Brain microvascular endothelial cell (primary cell): ENCODE results near the gene SLC27A5.
A peak's percentile ranks its signal among the peaks of the same experiment; 100 is the strongest.
"Not testable (repeated sequence)": the region's sequence is repeated elsewhere in the genome, so short reads cannot be mapped to it uniquely, and the experiment has no call there.

Experiments
- DNase-seq: peaks from one replicate; pipeline ENCODE4 v3.0.0-alpha.2; 2020
- H3K27ac ChIP-seq: fragments of 250-450 bp; sonication (Bioruptor Pico); 2 replicates; pipeline ENCODE4 v1.5.1; 2020; ENCODE audit warnings: mild to moderate bottlenecking, moderate library complexity
- H3K27me3 ChIP-seq: fragments of 250-450 bp; sonication (Bioruptor Pico); replicated peaks from 2 replicates; pipeline ENCODE4 v1.5.1; 2020; ENCODE audit warnings: mild to moderate bottlenecking
- H3K36me3 ChIP-seq: fragments of 250-450 bp; sonication (Bioruptor Pico); replicated peaks from 2 replicates; pipeline ENCODE4 v1.5.1; 2020; ENCODE audit warnings: mild to moderate bottlenecking
- H3K4me3 ChIP-seq: 2 replicates; pipeline ENCODE4 v1.5.1; 2011; ENCODE audit warnings: low read depth, mild to moderate bottlenecking, control low read depth, low read length, moderate library complexity
- in situ Hi-C: cut with HindIII; loops from 2 replicates; pipeline ENCODE4 v1.10.0; 2017; ENCODE audit warnings: low sequenced_read_pairs, low pct_ligation_motif_present
- TF ChIP-seq, protein P1 (sequence below): IDR thresholded peaks from 2 replicates; pipeline ENCODE4 v1.5.1; 2011; ENCODE audit warnings: low read depth, mild to moderate bottlenecking, moderate library complexity, low read length, control low read depth, inconsistent platforms; ENCODE audit errors: missing control alignments

SLC27A5 gene

DNA sequence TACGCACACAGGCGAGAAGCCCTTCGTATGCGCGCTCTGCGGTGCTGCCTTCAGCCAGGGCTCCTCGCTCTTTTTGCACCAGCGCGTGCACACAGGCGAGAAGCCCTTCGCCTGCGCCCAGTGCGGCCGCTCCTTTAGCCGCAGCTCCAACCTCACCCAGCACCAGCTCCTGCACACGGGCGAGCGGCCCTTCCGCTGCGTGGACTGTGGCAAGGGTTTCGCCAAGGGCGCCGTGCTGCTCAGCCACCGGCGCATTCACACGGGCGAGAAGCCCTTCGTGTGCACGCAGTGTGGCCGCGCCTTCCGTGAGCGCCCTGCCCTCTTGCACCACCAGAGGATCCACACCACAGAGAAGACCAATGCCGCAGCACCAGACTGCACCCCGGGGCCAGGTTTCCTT is 55.7 kb downstream of the SLC27A5 start:
- in situ Hi-C loops: no loop called here

DNA sequence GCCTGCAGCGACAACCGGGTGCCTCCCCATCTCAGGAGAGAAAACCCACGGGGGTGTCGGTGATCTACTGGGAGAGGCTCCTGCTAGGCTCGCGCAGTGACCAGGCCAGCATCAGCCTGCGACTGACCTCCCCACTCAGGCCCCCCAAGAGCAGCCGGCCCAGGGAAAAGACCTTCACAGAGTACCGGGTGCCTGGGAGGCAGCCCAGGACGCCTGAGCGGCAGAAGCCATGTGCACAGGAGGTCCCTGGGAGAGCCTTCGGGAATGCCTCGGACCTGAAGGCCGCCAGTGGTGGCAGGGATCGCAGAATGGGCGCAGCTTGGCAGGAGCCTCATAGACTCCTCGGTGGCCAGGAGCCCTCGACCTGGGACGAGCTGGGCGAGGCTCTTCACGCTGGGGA is 56.5 kb downstream of the SLC27A5 start:
- H3K4me3 ChIP-seq: no peak overlapping the region
- DNase-seq: no peak
- peaks cover 13% of the 10 kb centered on the region for H3K36me3 ChIP-seq
- H3K27ac ChIP-seq: no peak overlapping the region
- H3K27me3 ChIP-seq: no peaks in the 10 kb centered on the region
- in situ Hi-C loops: no loop called here
- TF ChIP-seq, protein P1, sequence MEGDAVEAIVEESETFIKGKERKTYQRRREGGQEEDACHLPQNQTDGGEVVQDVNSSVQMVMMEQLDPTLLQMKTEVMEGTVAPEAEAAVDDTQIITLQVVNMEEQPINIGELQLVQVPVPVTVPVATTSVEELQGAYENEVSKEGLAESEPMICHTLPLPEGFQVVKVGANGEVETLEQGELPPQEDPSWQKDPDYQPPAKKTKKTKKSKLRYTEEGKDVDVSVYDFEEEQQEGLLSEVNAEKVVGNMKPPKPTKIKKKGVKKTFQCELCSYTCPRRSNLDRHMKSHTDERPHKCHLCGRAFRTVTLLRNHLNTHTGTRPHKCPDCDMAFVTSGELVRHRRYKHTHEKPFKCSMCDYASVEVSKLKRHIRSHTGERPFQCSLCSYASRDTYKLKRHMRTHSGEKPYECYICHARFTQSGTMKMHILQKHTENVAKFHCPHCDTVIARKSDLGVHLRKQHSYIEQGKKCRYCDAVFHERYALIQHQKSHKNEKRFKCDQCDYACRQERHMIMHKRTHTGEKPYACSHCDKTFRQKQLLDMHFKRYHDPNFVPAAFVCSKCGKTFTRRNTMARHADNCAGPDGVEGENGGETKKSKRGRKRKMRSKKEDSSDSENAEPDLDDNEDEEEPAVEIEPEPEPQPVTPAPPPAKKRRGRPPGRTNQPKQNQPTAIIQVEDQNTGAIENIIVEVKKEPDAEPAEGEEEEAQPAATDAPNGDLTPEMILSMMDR: no peak

More for the DNA sequence above, 55.7 kb downstream of the SLC27A5 start:
- Histone ChIP-seq H3K36me3 (peaks cover 13% of the 10 kb centered on the region), H3K4me3 (no peak overlapping the region), H3K27me3 (no peaks in the 10 kb centered on the region), H3K27ac (no peak overlapping the region)
- TF ChIP-seq, protein P1: no peak
- DNase-seq: no peak

DNA sequence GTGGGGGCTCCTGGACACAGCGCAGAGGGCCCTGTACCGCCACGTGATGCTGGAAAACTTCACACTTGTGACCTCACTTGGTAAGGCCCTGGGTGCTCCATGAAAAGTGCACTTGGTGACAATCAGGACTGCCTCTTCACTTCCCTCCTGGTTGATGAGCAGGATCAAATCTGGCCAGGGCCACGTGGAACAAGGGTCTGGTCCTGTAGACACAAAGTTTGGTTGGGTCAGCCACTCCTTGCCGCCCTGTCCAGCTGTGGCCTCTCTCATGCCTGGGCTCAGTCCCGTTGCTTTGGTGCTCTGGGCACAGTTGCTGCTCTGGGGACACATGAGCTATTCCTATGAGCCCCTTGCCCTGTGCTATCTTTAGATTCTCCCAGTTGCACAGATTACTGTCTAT is 58.0 kb downstream of the SLC27A5 start:
- Histone ChIP-seq H3K4me3 (no peak overlapping the region), H3K27me3 (no peaks in the 10 kb centered on the region), H3K27ac (no peak overlapping the region), H3K36me3 (peaks cover 13% of the 10 kb centered on the region)
- in situ Hi-C loops: no loop called here
- TF ChIP-seq, protein P1: no peak
- DNase-seq: no peak

DNA sequence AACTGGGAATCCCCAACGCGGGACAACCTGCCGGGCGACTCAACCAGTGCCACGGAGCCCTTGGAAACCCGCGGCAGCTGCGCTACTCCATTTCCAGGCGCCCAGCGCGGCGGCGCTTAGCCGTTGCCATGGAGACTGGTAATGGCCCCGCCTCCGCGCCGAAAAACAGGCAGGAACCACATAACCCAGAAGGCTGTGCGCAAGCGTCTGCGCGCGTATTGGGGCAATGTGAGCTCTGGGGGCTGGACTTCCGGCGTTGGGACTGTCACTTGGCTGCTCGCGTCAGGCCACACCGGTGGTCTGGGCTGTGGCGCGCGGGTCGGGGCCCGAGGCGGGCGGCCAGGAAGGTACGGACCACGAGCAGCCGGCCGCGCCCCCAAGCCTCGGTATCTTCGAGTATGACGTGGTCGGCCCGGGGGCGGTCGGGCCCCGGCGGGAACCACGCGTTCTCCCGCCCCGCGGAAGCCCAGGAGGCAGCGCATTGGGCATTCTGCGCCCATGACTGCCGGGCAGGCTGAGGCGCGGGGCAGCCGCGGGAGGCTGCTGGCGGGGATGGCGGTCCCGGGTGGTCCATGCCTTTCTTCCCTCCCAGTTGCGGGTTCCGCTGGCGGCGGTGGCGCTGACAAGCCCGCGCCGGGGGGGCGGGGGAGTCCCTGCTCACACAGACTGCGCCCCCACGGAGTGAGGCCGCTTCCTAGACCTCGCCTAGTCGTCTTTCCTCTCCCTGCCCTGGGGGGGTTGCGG is 60.3 kb downstream of the SLC27A5 start, which contains the start of gene ZNF324B:
TSS of gene ZNF324B (plus strand) at position 265 of the 744 bp plus-strand sequence. CDS start 2,080 bp downstream, outside the sequence.
- TF ChIP-seq, protein P1: no peak
- H3K4me3 ChIP-seq: peak within 1 kb of the TSS; percentile 74
- peak; percentile 95 for DNase-seq
- peaks cover 6% of the 10 kb centered on the region for H3K36me3 ChIP-seq
- no peaks in the 10 kb centered on the region for H3K27me3 ChIP-seq
- no peak within 1 kb of the TSS for H3K27ac ChIP-seq
- in situ Hi-C loops: no loop called here

DNA sequence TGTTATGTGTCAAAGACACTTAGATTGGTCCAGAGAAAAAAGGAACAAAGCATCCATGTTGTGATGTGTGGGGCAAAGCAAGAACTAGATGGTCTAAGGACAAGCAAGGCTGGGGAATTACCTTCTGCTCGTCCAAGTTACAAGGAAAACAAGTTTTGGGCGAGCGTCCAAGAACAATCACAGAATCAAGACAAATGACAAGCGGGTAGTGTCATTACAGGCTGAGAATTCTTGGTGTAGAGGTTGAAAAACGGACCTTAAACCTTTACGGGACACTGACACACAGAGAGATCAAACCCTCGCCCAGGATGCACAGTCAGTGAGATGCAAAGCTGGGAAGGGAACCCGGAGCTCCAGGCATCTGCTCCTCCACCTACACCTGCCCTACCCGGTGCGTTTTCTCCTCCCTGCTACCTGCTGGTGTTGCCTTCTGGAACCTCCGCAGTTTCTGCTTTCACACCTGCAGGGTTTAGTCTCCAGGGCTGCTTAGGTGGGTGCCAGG is 60.9 kb downstream of the SLC27A5 start:
- Histone ChIP-seq H3K4me3 (peak overlapping the region; percentile 74), H3K27ac (no peak overlapping the region), H3K27me3 (no peaks in the 10 kb centered on the region), H3K36me3 (no peaks in the 10 kb centered on the region)
- TF ChIP-seq, protein P1: no peak
- DNase-seq: no peak
- in situ Hi-C loops: no loop called here

DNA sequence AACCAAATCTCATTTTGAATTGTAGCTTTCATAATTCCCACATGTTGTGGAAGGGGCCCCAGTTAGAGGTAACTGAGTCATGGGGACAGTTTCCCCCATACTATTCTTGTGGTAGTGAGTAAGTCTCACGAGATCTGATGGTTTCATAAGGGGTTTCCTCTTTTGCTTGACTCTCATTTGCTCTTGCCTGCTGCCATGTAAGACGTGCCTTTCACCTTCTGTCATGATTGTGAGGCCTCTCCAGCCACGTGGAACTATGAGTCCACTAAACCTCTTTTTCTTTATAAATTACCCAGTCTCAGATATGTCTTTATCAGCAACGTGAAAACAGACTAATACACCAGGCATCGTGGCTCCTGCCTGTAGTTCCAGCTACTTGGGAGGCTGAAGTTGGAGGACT is 61.8 kb downstream of the SLC27A5 start:
- H3K27ac ChIP-seq, H3K36me3 ChIP-seq, DNase-seq, H3K4me3 ChIP-seq, H3K27me3 ChIP-seq, in situ Hi-C loops: not testable (repeated sequence)

DNA sequence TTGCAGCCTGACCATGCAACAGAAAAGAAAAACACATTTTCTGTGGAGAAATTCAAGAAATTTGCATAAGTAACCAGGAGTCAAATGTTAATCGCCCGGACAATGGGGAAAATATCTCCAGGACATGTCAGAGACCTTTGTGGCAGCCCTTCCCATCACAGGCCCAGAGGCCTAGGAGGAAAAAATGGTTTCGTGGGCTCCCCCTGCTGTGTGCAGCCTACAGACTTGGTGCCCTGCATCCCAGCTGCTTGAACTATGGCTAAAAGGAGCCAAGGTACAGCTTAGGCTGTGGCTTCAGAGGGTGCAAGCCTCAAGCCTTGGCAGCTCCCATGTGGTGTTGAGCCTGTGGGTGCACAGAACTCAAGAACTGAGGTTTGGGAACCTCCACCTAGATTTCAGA is 62.9 kb downstream of the SLC27A5 start:
- DNase-seq, H3K27me3 ChIP-seq, H3K4me3 ChIP-seq, H3K36me3 ChIP-seq, H3K27ac ChIP-seq, in situ Hi-C loops: not testable (repeated sequence)
